Right renal pelvis (tissue), 4 donors: ENCODE results near the gene ELMO1. TPM values are rescaled to one million over a fixed set of nuclear protein-coding genes. Genes with fewer than 3 reads are reported as not detected.

Source experiments
- DNase-seq, 4 donors: peaks; one replicate each; pipeline ENCODE4 v3.0.0-alpha.2; 2013; ENCODE audit warnings: low read depth in 4 of 4, low spot score in 3 of 4, missing footprints in 1 of 4
- polyA plus RNA-seq, 4 donors: library from polyadenylated mRNA; unstranded; fragments of 120-200 nt; gene quantifications; one replicate each; pipeline ENCODE4 v1.2.1, GENCODE V29; 2013; ENCODE audit not compliant: insufficient read length in 4 of 4

ELMO1 gene
- polyA plus RNA-seq, 4 donors, result 9.9 to 14.6 (median 11.3) TPM

DNA sequence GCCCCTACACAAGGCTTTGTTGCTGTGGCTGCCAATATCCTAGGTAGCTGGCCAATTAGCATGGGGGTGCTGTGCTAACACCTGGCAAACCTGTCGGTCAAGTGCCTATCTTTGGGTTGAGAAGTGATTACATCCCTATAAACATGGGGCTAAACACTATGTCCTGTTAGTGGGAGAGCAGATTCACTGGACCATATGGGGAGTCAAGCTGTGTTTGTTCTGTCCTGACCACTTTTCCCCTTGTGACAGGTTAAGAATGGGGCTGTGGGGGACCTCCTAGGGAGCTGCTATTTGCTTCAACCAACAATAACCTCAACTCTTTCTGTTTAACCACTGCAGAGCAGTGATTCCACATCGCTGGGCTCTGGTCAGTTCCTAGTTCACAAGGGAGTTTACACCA lies 572.9 kb downstream of the ELMO1 start:
- no peak for DNase-seq

- no peak for DNase-seq
These were observed 574.6 kb downstream of the ELMO1 start for GRCh38 chr7:36874041-36874440.

DNA sequence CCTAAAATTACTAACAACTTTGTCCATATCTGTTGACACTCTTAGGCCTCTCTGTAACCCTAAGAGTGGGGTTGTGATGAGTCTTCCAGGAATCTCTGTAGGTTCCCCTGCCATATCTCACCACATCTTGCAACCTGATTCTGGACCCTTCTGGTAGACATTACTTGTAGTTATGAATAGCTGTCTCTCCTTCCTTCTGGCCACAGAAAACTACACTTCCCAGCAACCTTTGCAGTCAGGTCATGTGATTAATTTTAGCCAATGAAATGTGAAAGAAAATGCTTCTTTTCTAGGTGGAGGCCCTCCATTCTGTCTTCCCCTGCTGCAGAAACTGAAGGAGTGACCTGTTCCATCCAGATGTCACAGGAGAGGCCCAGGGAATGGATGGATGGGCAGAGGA lies 576.8 kb downstream of the ELMO1 start:
- no peak for DNase-seq

GRCh38 chr7:36871355-36871738 lies 577.3 kb downstream of the ELMO1 start:
- no peak for DNase-seq

GRCh38 chr7:36870625-36871354 lies 577.9 kb downstream of the ELMO1 start:
- DNase-seq, result no peak

- DNase-seq, result no peak
These were observed 579.8 kb downstream of the ELMO1 start for GRCh38 chr7:36868727-36869411.

DNA sequence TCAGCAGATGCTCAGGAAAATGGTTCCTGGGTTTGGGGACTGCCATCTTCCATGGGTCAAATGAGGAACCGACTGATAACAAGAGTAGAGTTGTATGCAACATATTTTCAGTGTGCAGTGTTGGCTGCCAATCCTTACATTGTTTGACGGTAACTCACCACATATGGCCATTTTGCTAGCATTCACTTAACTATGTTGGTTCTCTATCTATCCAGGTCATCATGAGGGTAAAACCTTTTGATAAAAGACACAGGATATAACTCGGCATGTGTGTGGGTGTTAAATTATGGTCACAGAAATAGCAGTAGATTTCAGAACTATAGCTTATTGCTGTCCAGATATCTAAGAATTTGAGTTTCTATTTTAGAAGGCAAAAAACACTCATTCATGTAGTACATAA lies 583.6 kb downstream of the ELMO1 start:
- DNase-seq, result no peak

- DNase-seq, result no peak
These were observed 584.6 kb downstream of the ELMO1 start for GRCh38 chr7:36863901-36864701.

- no peak for DNase-seq
These were observed 585.8 kb downstream of the ELMO1 start for GRCh38 chr7:36862771-36863261.

DNA sequence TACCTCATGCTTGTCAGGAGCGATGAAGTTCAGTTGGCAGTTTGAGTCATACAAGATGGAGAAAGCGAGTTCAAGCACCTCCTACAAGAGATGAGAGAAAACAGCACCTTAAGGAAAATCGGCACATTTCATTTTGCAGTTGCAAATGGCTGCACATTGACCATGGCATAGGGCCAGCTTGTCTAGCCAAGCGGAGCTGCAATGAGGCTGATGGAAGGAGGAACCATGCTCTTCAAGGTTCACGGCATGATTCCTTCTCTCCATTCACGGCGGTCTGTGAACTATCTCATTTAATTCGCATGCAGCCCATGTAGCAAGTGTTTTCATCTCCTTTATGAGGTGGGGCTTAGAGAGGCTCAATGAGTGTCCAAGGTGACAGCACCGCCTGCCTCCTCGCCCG lies 587.0 kb downstream of the ELMO1 start:
- DNase-seq, result no peak

GRCh38 chr7:36860681-36861080 lies 588.0 kb downstream of the ELMO1 start:
- DNase-seq, result no peak

DNA sequence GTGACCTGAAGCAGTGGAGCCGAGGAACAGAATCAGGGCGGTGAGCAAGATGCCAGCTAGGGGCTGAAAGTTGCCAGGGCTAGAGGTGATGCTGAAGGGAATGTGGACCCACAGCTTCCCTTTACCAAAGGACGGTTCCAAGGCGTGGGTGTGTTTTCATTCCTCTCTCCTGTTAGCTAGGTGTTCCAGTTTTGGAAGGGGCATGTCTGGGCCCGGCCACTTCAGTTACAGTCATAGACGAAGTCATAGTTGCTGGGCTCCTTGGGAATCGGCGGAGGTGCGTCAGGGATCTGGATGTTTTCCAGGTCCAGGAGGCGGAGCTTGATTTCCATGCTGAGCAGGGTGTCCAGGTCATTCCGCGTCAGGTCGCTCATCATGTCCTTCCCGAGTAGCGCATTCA lies 593.3 kb downstream of the ELMO1 start:
- no peak for DNase-seq

DNA sequence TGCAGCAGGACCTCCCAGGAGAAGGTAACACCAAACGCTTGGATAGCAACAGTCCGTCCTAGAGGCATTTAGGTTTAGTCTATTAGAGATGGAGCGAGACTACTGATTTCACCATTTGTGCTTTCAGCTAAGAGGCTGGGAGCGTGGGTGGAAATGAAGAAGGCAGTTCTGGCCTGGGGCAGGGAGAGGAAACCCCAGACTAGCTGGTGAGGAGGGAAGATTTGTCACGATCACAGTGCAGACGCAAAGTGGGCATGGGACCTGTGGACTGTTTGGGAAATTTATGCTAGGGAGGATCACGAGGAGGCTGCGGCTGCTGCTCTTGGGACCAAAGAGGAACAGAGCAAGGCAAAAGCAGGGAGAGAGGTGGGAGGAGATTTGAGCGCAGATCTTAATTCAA lies 594.0 kb downstream of the ELMO1 start:
- DNase-seq, result no peak

DNA sequence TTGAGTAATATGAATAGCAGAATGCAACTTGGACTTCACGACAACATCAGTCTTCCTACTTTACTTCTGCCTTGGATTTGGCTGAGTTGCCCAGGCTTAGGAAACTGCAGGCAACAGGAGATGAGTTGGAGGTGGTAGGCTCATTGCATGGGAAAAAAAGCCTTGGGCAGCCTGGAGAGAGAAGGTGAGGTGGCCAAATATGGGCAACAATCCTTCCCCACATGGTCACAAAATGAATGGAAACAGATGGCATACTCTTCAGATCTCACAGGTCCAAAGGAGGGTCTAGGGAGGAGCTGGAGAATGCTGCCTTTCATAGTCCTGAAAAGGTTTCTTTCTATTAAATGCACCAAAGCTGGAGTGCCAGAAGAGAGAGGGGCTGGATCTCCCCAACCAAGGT lies 595.7 kb downstream of the ELMO1 start:
- DNase-seq, result no peak

DNA sequence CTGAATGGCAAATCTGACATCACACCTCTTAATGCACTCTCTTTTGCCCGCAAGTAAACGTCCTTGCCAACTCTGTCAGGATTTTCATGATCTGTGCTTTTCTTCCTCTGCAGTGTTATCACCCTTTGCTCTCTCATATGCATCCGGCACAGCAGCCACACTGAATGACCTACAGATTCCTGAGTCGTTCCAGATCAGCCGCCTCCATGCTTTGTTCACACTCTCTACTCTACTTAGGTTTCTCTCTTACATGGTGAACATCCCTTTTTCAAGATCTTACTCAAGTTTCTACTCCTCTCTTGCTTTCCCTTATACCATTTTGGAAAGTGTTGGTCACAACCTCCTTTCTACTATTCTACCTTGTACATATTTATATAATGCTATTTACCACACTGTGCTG lies 596.6 kb downstream of the ELMO1 start:
- no peak for DNase-seq

DNA sequence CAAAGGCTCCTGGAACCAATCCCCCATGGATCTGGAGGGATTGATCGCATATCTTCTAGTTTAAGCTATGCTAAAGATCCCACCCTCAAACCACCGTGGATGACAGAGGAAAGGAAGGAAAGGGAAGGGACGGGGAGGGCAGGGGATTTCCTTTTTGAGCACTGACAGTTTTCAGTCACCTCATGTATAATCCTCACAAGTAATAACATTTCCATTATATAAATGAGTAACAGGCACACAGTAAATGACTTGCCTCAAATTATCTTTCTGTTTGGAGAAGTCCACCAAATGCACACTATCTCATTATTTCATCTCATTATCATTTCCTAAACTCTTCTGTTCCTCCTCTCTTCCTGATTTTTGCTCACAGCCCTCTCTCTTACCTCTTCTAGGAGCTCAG lies 597.3 kb downstream of the ELMO1 start:
- no peak for DNase-seq

DNA sequence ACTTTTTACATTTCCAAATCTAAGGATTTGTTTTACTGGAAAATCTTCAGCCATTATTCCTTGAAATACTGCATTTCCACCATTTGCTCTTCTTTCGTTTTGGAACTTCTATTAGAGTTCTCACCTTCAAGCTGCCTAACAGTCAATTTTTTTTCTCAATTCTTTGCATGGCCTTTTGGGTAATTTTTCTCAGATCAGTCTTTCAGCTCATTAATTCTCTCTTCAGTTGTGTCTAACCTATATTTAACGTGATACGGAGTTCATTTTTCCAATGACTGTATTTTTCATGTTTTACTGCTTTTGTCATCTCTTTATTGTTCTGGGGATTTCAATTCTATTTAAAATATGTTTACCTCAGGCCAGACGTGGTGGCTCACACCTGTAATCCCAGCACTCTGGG lies 600.7 kb downstream of the ELMO1 start:
- DNase-seq, result no peak

- DNase-seq, result no peak
These were observed 604.3 kb downstream of the ELMO1 start for GRCh38 chr7:36844374-36844773.

GRCh38 chr7:36840904-36841303 lies 607.8 kb downstream of the ELMO1 start:
- no peak for DNase-seq

GRCh38 chr7:36838616-36839225 lies 609.9 kb downstream of the ELMO1 start:
- no peak for DNase-seq

GRCh38 chr7:36831049-36831448 lies 617.6 kb downstream of the ELMO1 start:
- no peak for DNase-seq
